ENCODE data around the gene INO80B. TPM values are rescaled to one million over a fixed set of nuclear protein-coding genes. Genes with fewer than 3 reads are reported as not detected.

INO80B gene
- total RNA-seq, 2 experiments from 2014 or later = 29.2 to 44.5 TPM

GRCh38 chr2:74423231-74424095, 31.4 kb upstream of the INO80B start:
- Histone ChIP-seq H3K79me2 (ENCODE audit: insufficient read depth, low read depth, low read length) (peaks cover 4% of the 10 kb centered on the region; the same call in 1 of the 2 replicates), H2AFZ (ENCODE audit: low read length) (no peak overlapping the region), H3K9me3 (ENCODE audit: low read length) (no peaks in the 10 kb centered on the region), H3K27ac (ENCODE audit: low read depth, low read length, poor library complexity, severe bottlenecking) (no peak overlapping the region), H3K4me1 (ENCODE audit: insufficient read depth, low read length, poor library complexity, severe bottlenecking) (peaks cover 23% of the 10 kb centered on the region), H3K9me2 (ENCODE audit: insufficient read depth, low read length) (no peaks in the 10 kb centered on the region), H4K20me1 (ENCODE audit: insufficient read depth, low read length) (no peaks in the 10 kb centered on the region), H3K4me2 (ENCODE audit: low read length) (peak overlapping the region; percentile 84; the same call in 1 of the 2 replicates), H3K36me3 (ENCODE audit: insufficient read depth, low read length) (peaks cover 7% of the 10 kb centered on the region; the same call in 1 of the 2 replicates), H3K4me3 (ENCODE audit: low read depth, low read length, poor library complexity, severe bottlenecking) (no peak overlapping the region)
- ChIA-PET CTCF (ENCODE audit: unreplicated experiment) (no interaction called here), POLR2A (interaction anchor here (0.6 to 1.1 kb wide), 2 partner anchors 10 to 22 kb away, joined by 6 to 11 read pairs; no protein-coding TSS in a partner anchor)
- intact Hi-C loops (cut with micrococcal nuclease; ENCODE audit: unreplicated experiment) = no loop called here
- no TSS peak for BruUV-seq (replicated peaks)
- TF ChIP-seq CTCF (conservative IDR thresholded peaks at IDR 0.05; ENCODE audit: low read length) = no peak
- TF ChIP-seq EZH2phosphoT487 (IDR thresholded peaks at IDR 0.05; ENCODE audit: borderline replicate concordance, low read depth, low read length) = no peak
- no peak for DNase-seq (ENCODE audit: low spot score)

- no peaks in the 10 kb centered on the region for H4K20me1 ChIP-seq (ENCODE audit: insufficient read depth, low read length)
- no peaks in the 10 kb centered on the region for H3K9me2 ChIP-seq (ENCODE audit: insufficient read depth, low read length)
- no TSS peak for BruUV-seq (replicated peaks)
- DNase-seq (ENCODE audit: low spot score) = no peak
- no peak overlapping the region for H3K4me3 ChIP-seq (ENCODE audit: low read depth, low read length, poor library complexity, severe bottlenecking)
- H3K27ac ChIP-seq (ENCODE audit: low read depth, low read length, poor library complexity, severe bottlenecking) = no peak overlapping the region
- no peak for TF ChIP-seq CTCF (conservative IDR thresholded peaks at IDR 0.05; ENCODE audit: low read length)
- no peak for TF ChIP-seq EZH2phosphoT487 (IDR thresholded peaks at IDR 0.05; ENCODE audit: borderline replicate concordance, low read depth, low read length)
- intact Hi-C loops (cut with micrococcal nuclease; ENCODE audit: unreplicated experiment) = no loop called here
- no peak overlapping the region for H3K4me2 ChIP-seq (ENCODE audit: low read length)
- POLR2A ChIA-PET = interaction anchor here (1.1 kb wide), 1 partner anchor 9 kb away, joined by 6 read pairs; no protein-coding TSS in a partner anchor
- CTCF ChIA-PET (ENCODE audit: unreplicated experiment) = no interaction called here
- no peaks in the 10 kb centered on the region for H3K9me3 ChIP-seq (ENCODE audit: low read length)
- H3K79me2 ChIP-seq (ENCODE audit: insufficient read depth, low read depth, low read length) = peaks cover 4% of the 10 kb centered on the region; the same call in 1 of the 2 replicates
- H3K36me3 ChIP-seq (ENCODE audit: insufficient read depth, low read length) = peaks cover 7% of the 10 kb centered on the region; the same call in 1 of the 2 replicates
- peaks cover 16% of the 10 kb centered on the region for H3K4me1 ChIP-seq (ENCODE audit: insufficient read depth, low read length, poor library complexity, severe bottlenecking)
- H2AFZ ChIP-seq (ENCODE audit: low read length) = no peak overlapping the region
Observed at GRCh38 chr2:74424139-74424992, 30.5 kb upstream of the INO80B start.

Data from OCI-LY7 (cell line).